ENCODE measurements around the gene EGFL8.
A peak's percentile ranks its signal among the peaks of the same experiment; 100 is the strongest.
"Not testable (repeated sequence)": the region's sequence is repeated elsewhere in the genome, so short reads cannot be mapped to it uniquely, and the experiment has no call there.

Gene EGFL8

DNA sequence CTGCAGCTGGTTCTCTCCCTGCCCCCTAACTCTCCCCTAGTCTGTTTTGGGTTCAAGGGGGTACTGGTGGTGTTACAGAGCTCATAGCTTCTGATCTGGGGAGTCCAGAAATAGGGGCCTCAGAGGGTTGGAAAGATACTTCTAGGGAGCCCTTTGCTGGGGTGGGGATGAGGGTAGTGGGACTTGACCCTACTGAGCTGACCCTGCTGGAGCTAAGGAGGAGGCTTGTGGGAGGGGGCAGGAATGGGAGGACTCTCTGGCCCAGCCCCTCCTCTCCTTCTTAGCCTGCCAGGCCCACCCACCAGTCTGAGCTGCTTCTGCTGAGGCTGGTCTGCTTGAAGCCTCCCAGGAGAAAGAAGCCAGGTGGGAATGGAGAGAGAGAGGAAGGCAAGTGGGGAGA lies at the start of gene EGFL8:
TSS of gene EGFL8 (plus strand) at position 301 of the 400 bp plus-strand sequence. CDS start 1,571 bp downstream, outside the sequence.
- DNase-seq: no peak

- no peak for DNase-seq
Observed at GRCh38 chr6:32114796-32115195, 49.6 kb upstream of the EGFL8 start.

DNA sequence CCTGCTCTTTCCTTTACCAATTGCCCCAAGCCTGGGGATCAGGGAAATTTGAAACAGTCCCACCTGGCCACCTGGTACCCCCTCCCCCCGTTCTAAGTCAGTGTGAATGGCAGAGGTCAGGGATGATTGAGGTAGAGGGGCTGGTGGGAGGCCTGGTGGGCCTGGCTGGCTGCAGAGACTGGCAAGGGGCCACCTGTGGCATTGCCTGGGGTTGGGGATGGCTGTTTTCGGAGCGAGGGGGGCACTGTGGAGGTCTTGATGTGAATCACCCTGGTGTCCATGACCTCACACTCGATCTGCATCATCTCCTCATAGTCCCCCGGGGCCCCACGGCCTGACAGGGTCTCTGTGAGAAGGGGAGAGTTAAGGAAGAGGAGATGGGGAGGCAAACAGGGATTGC lies 48.8 kb upstream of the EGFL8 start:
- no peak for DNase-seq

DNA sequence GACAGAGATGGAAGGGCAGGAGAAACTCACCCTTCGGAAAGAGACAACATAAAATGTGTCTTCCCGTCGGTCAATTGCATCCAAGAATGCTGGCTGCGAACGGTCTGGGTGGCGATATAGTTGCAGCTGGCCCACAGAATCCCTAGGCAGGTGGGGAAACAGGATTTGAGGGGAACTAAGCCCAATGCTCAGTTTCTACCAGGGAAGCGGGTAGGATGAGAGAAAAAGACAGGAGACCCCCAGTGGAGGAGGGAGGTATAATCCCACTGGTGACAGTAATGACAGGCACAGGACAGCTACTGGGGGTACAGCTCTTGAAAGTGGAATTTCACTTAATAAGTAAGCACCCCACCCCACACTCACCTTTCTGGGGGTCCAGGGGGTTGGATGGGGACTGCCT lies 47.7 kb upstream of the EGFL8 start:
- DNase-seq: no peak

- DNase-seq: no peak
Observed at GRCh38 chr6:32117461-32117860, 46.9 kb upstream of the EGFL8 start.

DNA sequence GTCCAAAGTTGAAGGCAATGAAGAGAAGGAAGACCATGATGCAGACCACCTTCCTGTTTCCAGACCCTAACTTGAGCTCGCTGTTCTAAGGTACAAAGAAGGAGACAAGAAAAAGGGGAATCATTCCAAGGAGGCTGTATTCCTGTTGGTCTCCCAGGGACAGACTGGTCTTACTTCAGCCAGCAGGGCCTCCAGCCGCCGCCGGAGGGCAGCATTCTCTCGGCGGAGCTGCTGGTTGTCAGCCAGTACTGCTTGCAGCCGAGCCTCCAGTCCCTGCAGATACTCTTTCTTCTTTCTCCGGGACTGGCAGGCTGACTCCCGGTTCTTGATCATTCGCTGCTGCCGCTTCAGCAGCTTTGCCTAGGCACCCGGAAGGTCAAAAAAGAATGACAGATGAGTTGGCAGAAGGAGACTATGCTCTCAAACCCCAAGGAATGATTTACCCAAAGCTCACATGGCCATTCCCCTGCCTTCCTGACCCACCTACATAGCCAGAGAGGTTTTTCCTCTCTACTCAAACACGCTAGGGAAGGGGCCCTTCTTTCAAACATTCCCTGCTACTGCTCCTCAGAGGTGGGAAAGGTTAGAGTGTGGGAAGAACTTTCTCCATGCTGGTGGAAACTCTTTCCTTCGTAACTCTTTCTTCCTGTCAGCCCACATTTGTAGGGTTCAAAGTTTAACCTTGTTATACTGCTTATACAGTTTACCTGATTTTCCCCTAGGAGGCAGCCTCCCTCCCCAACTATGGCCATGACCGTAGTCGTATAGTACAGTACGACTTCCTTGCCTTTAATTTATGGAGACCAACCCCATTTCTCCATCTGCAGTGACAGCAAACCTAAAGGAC lies 45.4 kb upstream of the EGFL8 start:
- peak; percentile 72 for DNase-seq

DNA sequence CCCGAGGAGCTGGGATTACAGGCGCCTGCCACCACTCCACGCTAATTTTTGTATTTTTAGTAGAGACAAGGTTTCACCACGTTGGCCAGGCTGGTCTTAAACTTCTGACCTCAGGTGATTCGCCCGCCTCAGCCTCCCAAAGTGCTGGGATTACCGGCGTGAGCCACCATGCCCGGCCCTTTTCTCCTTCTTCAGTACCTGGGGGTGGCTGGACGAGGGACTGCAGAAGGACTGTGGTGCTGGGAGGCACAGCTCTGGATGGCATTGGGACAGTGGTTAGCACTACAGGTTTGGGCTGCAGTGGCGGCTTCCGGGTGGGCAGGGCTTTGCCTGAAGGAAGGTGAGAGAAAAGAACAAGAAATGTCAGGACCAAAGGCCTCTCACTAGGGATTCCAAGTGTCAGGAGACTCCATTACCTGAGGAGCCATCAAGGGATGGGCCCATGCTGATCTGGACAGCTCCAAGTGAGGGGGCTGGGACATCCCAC lies 43.8 kb upstream of the EGFL8 start:
- DNase-seq: no peak

DNA sequence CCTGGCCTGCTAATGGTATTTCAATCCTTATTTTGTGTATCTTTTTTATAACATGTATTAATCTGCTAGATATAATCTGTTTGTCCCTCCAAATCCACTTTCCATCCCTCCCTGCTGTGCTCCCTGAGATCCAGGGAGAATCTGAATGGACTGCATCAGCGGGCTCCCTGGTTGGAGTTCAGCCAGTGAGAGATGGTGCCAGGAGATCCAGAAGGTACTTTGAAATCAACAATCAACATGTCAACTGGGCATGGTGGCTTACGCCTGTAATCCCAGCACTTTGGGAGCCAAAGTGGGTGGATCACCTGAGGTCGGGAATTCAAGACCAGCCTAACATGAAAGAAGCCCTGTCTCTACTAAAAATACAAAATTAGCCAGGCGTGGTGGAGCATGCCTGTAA lies 40.7 kb upstream of the EGFL8 start:
- DNase-seq: no peak

- no peak for DNase-seq
Observed at GRCh38 chr6:32126880-32127279, 37.5 kb upstream of the EGFL8 start.

GRCh38 chr6:32127409-32127716 lies 37.0 kb upstream of the EGFL8 start:
- no peak for DNase-seq

DNA sequence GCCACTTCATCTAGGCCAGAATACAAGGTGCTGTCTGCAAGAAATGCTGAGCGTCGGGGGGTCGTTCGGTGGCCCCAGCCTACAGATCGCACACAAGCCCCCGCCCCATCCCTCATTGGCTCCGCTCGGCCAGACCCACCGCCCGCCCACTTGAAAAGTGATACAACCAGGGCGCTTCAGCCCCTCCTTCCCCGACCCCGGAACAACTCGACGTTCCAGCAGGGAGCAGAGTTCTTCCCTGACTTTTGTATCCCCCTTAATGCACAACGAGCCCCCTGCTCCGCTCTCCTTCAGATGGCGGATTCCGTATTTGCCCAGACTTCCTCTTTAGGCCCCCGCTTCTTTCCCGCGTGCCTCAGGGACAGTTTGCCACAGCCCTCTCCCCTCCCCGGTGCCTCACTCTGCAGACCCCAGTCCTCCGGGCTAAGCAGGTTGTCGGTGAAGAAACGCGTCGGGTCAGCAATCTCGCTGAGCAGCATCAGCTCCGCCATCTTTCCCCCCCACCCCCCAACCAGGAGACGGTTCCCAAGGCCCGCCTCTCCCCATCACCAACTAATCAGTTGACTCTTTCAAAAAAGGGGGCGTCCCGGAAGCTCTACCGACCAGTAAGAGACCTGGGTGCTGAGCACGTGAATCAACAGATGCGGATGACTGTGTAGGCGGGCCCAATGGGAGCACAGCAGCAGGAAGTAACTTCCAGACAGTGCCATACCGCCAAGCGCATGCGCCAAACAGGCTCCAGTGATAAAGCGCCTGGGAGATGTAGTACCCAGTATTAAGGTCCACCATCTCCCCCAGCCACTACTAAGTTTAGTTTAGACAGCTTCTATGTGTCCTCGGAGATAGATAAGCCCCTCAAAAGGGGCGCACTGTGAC lies 36.4 kb upstream of the EGFL8 start, which contains the start of gene ATF6B:
TSS of gene ATF6B (minus strand) at position 530 of the 876 bp plus-strand sequence. CDS start at position 491, 39 bp downstream.
- DNase-seq: peak; percentile 100

DNA sequence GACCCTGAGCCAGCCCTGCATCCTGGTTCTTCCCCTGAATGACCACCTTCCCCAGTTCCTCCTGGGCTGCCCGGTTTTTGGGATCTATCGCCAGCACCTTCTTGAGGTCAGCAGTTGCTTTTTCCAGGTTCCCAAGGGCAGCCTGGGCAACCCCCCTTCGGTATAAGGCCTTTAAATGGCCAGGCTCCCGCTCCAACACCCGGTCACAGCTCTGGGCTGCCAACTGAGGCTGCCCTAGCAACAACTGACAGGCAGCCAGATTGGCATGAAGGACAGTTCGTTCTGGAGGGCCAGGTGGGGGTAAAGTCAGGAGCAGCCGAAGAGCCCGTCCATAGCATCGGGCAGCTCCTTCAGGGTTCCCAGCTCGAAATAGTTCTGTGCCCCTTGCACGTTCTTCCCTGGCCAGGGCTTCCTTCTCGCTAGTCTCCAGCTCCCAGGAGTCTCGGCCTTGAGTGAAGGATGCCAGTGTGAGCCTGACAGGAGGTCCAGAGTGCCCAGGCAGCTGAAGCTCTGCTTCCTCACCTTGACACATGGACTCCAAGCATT lies 35.6 kb upstream of the EGFL8 start:
- no peak for DNase-seq

GRCh38 chr6:32129297-32130088 lies 34.9 kb upstream of the EGFL8 start:
- no peak for DNase-seq

- no peak for DNase-seq
Observed at GRCh38 chr6:32131439-32131948, 32.9 kb upstream of the EGFL8 start.

GRCh38 chr6:32132110-32132509 lies 32.3 kb upstream of the EGFL8 start:
- DNase-seq: no peak

- no peak for DNase-seq
Observed at GRCh38 chr6:32133786-32134185, 30.6 kb upstream of the EGFL8 start.

GRCh38 chr6:32137454-32137853 lies 26.9 kb upstream of the EGFL8 start:
- DNase-seq: no peak

DNA sequence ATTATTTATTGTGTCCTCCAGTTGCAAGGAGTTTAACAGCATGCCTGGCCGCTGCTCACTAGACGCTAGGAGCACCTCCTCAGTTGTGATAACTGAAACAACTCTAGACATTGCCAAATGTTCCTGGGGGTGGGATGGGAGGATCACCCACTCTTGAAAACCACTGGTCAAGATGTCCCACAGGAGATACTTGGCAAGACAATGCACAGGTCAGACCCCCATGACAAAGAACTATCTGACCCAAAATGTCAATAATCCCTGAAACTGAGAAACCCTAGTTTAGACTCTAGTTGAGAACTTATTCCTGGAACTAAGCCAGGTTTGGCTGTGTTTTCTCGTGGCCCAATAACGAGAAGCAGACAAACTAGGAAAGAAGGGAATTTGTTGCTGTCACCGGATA lies 24.8 kb upstream of the EGFL8 start:
- no peak for DNase-seq

DNA sequence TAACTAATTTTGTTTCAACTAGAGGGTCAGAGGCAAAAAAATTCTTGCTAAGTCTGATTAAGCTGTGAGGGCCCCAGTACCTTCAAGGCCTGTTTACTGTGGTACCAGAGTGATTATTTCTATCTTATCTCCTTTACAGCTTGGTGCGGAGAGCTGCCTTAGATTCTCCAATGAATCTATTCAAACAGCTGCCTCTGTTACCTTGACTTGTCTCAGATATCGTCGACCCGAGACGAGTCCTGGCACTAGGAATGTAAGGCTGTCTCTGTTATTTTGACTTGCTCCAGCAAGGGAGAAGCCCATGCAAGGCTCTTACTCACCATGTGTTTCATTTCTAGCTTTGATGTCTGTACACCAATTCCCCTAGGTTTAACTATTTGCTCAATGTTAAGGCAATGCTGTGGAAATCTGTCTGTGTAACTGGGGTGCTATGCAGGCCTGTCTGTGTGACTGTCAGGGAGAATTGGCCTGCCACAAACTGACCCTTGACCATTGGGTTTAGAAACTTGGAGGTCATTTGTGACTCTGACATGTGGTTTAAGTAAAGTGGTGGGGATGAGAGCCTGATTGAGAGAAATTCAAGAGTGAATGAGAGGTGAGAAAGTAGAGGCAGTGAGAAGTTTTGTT lies 23.9 kb upstream of the EGFL8 start:
- no peak for DNase-seq

- DNase-seq: not testable (repeated sequence)
Observed at GRCh38 chr6:32144238-32144637, 20.2 kb upstream of the EGFL8 start.

DNA sequence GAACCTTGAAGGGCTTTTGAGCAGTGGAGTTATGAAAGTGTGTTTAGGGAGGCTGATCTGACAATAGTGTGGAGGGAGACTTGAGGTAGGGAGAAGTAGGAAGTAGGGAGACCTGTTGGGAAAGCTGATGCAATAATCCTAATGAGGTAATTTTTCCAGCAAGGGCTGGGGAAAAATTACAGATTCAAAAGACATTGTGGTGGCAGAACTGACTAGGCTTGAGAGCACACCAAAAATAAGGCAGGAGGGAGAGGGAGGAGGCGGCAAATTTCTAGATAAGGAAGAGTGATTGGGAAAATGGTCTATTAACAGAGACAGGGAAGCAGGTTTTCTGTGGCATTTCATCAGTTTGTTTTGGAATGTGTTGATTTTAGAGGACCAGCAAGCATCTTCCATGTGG lies 18.1 kb upstream of the EGFL8 start:
- no peak for DNase-seq

- DNase-seq: no peak
Observed at GRCh38 chr6:32146687-32147086, 17.7 kb upstream of the EGFL8 start.
